HepG2 (cell line): ENCODE data around the gene SHFL. TPM values are rescaled to one million over a fixed set of nuclear protein-coding genes. Genes with fewer than 3 reads are reported as not detected.

Experiments used
- ATAC-seq: fragments of 200-7000 bp; cut with Tn5 transposase; 3 replicates; pipeline ENCODE4 v1.9.1; 2020; ENCODE audit warnings: mild to moderate bottlenecking, moderate library complexity
- BruUV-seq: library from RNA; stranded (reverse); fragments of 400-500 nt; replicated peaks from 2 replicates; lab custom pipeline; 2021; lab: Mats Ljungman, UMichigan
- CTCF ChIA-PET: fragments of 300-600 bp; formaldehyde crosslinking; extraction: SDS; loops from one replicate; lab custom pipeline; 2021; ENCODE audit warnings: low total read pairs, inconsistent platforms, low intra/inter-chr PET ratio; lab: Yijun Ruan, JAX
- POLR2A ChIA-PET: fragments of 350-600 bp; sonication (Branson Sonifier 250); formaldehyde crosslinking; loops from one replicate; lab custom pipeline; 2020; ENCODE audit warnings: antibody characterized with exemption, inconsistent platforms; lab: Yijun Ruan, JAX
- DNase-seq: peaks from one replicate; pipeline ENCODE4 v3.0.0-alpha.2; 2015; ENCODE audit warnings: low spot score
- FAIRE-seq: peaks from 3 replicates; lab custom pipeline; 2011; peaks lifted over from hg19 to GRCh38; lab: Jason Lieb, UNC
- H2AFZ ChIP-seq: one replicate; pipeline ENCODE4 v1.6.1; 2011; ENCODE audit warnings: low read length, inconsistent platforms
- H3K27ac ChIP-seq: fragments of 300-600 bp; 3 replicates; pipeline ENCODE4 v1.8.0; 2011; ENCODE audit warnings: mixed run types, mild to moderate bottlenecking, mixed read lengths, low read length, inconsistent platforms; ENCODE audit not compliant: insufficient read depth; ENCODE audit errors: extremely low read length
- H3K27me3 ChIP-seq, 2 experiments: fragments of 200-600 bp in 1 of 2; 2 replicates in 1 of 2; 3 replicates in 1 of 2; pipeline versions ENCODE4 v1.6.0 to v1.8.0; 2011; ENCODE audit warnings: low read length in 2 of 2, mild to moderate bottlenecking in 2 of 2, moderate library complexity in 2 of 2, inconsistent platforms in 1 of 2; ENCODE audit not compliant: insufficient read depth in 2 of 2, control insufficient read depth in 1 of 2
- H3K36me3 ChIP-seq, 2 experiments: fragments of 200-600 bp in 1 of 2; replicated peaks in 1 of 2; 2 replicates in 1 of 2; 3 replicates in 1 of 2; pipeline versions ENCODE4 v1.5.1 to v1.8.0; 2011; ENCODE audit warnings: low read length in 2 of 2, inconsistent platforms in 1 of 2; ENCODE audit not compliant: insufficient read depth in 2 of 2, control insufficient read depth in 1 of 2
- H3K4me1 ChIP-seq: 2 replicates; pipeline ENCODE4 v1.5.1; 2012; ENCODE audit warnings: low read length, inconsistent platforms; ENCODE audit not compliant: insufficient read depth
- H3K4me2 ChIP-seq: 2 replicates; pipeline ENCODE4 v1.6.0; 2011; ENCODE audit warnings: low read depth, low read length, inconsistent platforms
- H3K4me3 ChIP-seq, 3 experiments: fragments of 200-600 bp in 1 of 3; sonication (generic), shearing (Covaris generic) in 1 of 3; replicated peaks in 1 of 3; 2 replicates each; pipeline ENCODE4 v1.5.1; 2011 to 2016; ENCODE audit warnings: low read length in 3 of 3, inconsistent platforms in 2 of 3, low read depth in 2 of 3, mild to moderate bottlenecking in 2 of 3, control low read depth in 1 of 3, mixed read lengths in 1 of 3; ENCODE audit not compliant: insufficient read depth in 1 of 3
- H3K79me2 ChIP-seq: one replicate; pipeline ENCODE4 v1.6.1; 2011; ENCODE audit warnings: low read length, inconsistent platforms; ENCODE audit not compliant: insufficient read depth
- H3K9ac ChIP-seq: 2 replicates; pipeline ENCODE4 v1.6.0; 2011; ENCODE audit warnings: mild to moderate bottlenecking, low read depth, low read length, inconsistent platforms; ENCODE audit not compliant: insufficient read depth
- H3K9me3 ChIP-seq: 2 replicates; pipeline ENCODE4 v1.5.1; 2012; ENCODE audit warnings: mild to moderate bottlenecking, low read length
- H4K20me1 ChIP-seq: 2 replicates; pipeline ENCODE4 v1.6.0; 2011; ENCODE audit warnings: inconsistent platforms, mild to moderate bottlenecking, low read length, moderate library complexity; ENCODE audit not compliant: insufficient read depth
- AGO1 ChIP-seq: fragments of 200-400 bp; formaldehyde crosslinking; IDR thresholded peaks from 2 replicates; pipeline ENCODE4 v1.6.1; 2017; ENCODE audit warnings: mild to moderate bottlenecking, low read depth, low read length, moderate library complexity; ENCODE audit not compliant: poor library complexity, severe bottlenecking
- EEA1 ChIP-seq: sonication (generic); formaldehyde crosslinking; IDR thresholded peaks from 2 replicates; pipeline ENCODE4 v1.5.1; 2020; ENCODE audit warnings: mild to moderate bottlenecking, missing genetic modification reagents, borderline replicate concordance
- HIVEP1 ChIP-seq: sonication (generic); formaldehyde crosslinking; IDR thresholded peaks from 2 replicates; pipeline ENCODE4 v1.4.0; 2020; ENCODE audit warnings: mild to moderate bottlenecking, missing genetic modification reagents
- POLR2A ChIP-seq, 2 experiments: IDR thresholded peaks; 2 replicates each; pipeline ENCODE4 v1.6.1; 2011; ENCODE audit warnings: low read depth in 2 of 2, low read length in 2 of 2, mild to moderate bottlenecking in 1 of 2, moderate library complexity in 1 of 2; ENCODE audit not compliant: insufficient read depth in 1 of 2
- POLR2G ChIP-seq: fragments of 200-400 bp; formaldehyde crosslinking; IDR thresholded peaks from 2 replicates; pipeline ENCODE4 v1.6.1; 2018; ENCODE audit warnings: mild to moderate bottlenecking, low read depth, low read length, moderate library complexity
- RBFOX2 ChIP-seq: fragments of 200-400 bp; formaldehyde crosslinking; IDR thresholded peaks from 2 replicates; pipeline ENCODE4 v1.6.1; 2017; ENCODE audit warnings: low read depth, mild to moderate bottlenecking, low read length
- RBM22 ChIP-seq: fragments of 200-400 bp; formaldehyde crosslinking; optimal IDR thresholded peaks from 2 replicates; pipeline ENCODE3; 2017; ENCODE audit warnings: mild to moderate bottlenecking, low read length, moderate library complexity
- ZNF768 ChIP-seq: sonication (generic); formaldehyde crosslinking; IDR thresholded peaks from 2 replicates; pipeline ENCODE4 v1.4.0; 2020; ENCODE audit warnings: missing genetic modification reagents
- ZNF878 ChIP-seq: sonication (generic); formaldehyde crosslinking; IDR thresholded peaks from 2 replicates; pipeline ENCODE4 v1.8.1; 2023; ENCODE audit warnings: mild to moderate bottlenecking, missing genetic modification reagents, moderate library complexity
- WGBS: methylation state at CpG from one replicate; pipeline ENCODE4 v1.1.6; 2017; ENCODE audit warnings: low lambda C conversion rate; 5-methylcytosine and 5-hydroxymethylcytosine counted together
- in situ Hi-C: cut with HindIII; loops from 2 replicates; pipeline ENCODE4 v1.10.0; 2017; ENCODE audit warnings: low pct_unique_long_range_greater_than_20kb; ENCODE audit not compliant: extremely low pct_ligation_motif_present
- intact Hi-C: fragments of 100-400 bp; cut with micrococcal nuclease; formaldehyde crosslinking; loops from one replicate; pipeline ENCODE4 v1.10.0; 2022; ENCODE audit not compliant: unreplicated experiment
- polyA plus RNA-seq, 8 experiments: library from polyadenylated mRNA; depleted of rRNA in 3 of 8; stranded (reverse) in 7 of 8; unstranded in 1 of 8; fragments of >200 nt; fragmentation: Illumina TruSeq in 4 of 8; extraction: Trizol in 4 of 8; gene quantifications; 2 replicates each; pipeline versions ENCODE4 v1.2.1 to v1.2.3, GENCODE V29; 2011 to 2016; ENCODE audit warnings: low read depth in 4 of 8, missing spikeins in 1 of 8, mixed read lengths in 1 of 8; ENCODE audit not compliant: insufficient read depth in 1 of 8
- total RNA-seq, 5 experiments: library from RNA; depleted of rRNA; stranded (reverse); fragments of >200 nt; fragmentation: Illumina TruSeq; extraction: Trizol; gene quantifications; 2 replicates each; pipeline ENCODE4 v1.2.3, GENCODE V29; 2016; ENCODE audit warnings: low read depth in 1 of 5
- TF ChIP-seq, protein P1 (sequence below): IDR thresholded peaks from 2 replicates; pipeline ENCODE4 v1.6.1; 2016; ENCODE audit warnings: missing compliant biosample characterization, missing genetic modification reagents, borderline replicate concordance

The SHFL gene
- total and polyA plus RNA-seq, 2 of the 13 experiments (the other 11 are each of a cell fraction or from before 2014, with no cell fraction given): 12.3 to 36.4 TPM

GRCh38 chr19:10116085-10116865, 30.2 kb downstream of the SHFL start:
- 99% methylated on average over 10 of the region's 35 CpGs for WGBS
- Histone ChIP-seq H3K36me3 (peaks cover 18 to 38% of the 10 kb centered on the region in 2 experiments), H3K4me2 (no peak overlapping the region), H2AFZ (no peak overlapping the region), H3K4me3 (no peak overlapping the region), H4K20me1 (peaks cover 13% of the 10 kb centered on the region; the same call in 1 of the 2 replicates), H3K9me3 (no peaks in the 10 kb centered on the region), H3K9ac (no peak overlapping the region), H3K27me3 (no peaks in the 10 kb centered on the region; a peak in 1 of 5 replicates), H3K4me1 (peaks cover 24% of the 10 kb centered on the region), H3K79me2 (peaks cover 14% of the 10 kb centered on the region), H3K27ac (no peak overlapping the region)
- in situ Hi-C loops: no loop called here
- ATAC-seq (no peak), FAIRE-seq (no peak), DNase-seq (no peak)
- intact Hi-C loops: no loop called here
- BruUV-seq: no TSS peak
- ChIA-PET POLR2A (interaction anchor here (1.1 to 2.4 kb wide), 2 partner anchors 10 to 17 kb away, joined by 3 to 10 read pairs; partner anchors contain the start of gene PPAN), CTCF (no interaction called here)
- TF ChIP-seq ZNF878 (CRISPR knock-in tag) (0 out of 2 replicates have a peak, but pooled peaks have one; percentile 8), POLR2A (IDR thresholded peaks at IDR 0.05; ENCODE audit: insufficient read depth in 1 of 2, low read depth in 2 of 2, low read length in 2 of 2) (peak; percentile 6 to 23; a peak in 2 of 4 replicates), RBFOX2 (peak; percentile 23), RBM22 (peak; percentile 58), ZNF768 (CRISPR knock-in tag) (0 out of 2 replicates have a peak, but pooled peaks have one; percentile 24), HIVEP1 (CRISPR knock-in tag) (no peak), AGO1 (peak; percentile 87), EEA1 (no peak), POLR2G (peak; percentile 16; the same call in 1 of the 2 replicates)
- TF ChIP-seq, protein P1, sequence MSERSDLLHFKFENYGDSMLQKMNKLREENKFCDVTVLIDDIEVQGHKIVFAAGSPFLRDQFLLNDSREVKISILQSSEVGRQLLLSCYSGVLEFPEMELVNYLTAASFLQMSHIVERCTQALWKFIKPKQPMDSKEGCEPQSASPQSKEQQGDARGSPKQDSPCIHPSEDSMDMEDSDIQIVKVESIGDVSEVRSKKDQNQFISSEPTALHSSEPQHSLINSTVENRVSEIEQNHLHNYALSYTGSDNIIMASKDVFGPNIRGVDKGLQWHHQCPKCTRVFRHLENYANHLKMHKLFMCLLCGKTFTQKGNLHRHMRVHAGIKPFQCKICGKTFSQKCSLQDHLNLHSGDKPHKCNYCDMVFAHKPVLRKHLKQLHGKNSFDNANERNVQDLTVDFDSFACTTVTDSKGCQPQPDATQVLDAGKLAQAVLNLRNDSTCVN (CRISPR knock-in tag): 0 out of 2 replicates have a peak, but pooled peaks have one; percentile 3
